NCI-H2196 treated with DMSO at 0.1 percent for 48 hours (cell line): ENCODE data around the gene GAK.

Experiments
- DNase-seq: peaks from one replicate; lab custom pipeline; 2025; ENCODE audit not compliant: unreplicated experiment; lab: John Stamatoyannopoulos, UW

GAK gene

GRCh38 chr4:892780-893179 lies 39.3 kb downstream of the GAK start:
- no peak for DNase-seq

- no peak for DNase-seq
Observed at GRCh38 chr4:891747-892146, 40.4 kb downstream of the GAK start.

GRCh38 chr4:890036-890695 lies 42.0 kb downstream of the GAK start:
- DNase-seq: no peak

- no peak for DNase-seq
Observed at GRCh38 chr4:889516-889915, 42.6 kb downstream of the GAK start.

DNA sequence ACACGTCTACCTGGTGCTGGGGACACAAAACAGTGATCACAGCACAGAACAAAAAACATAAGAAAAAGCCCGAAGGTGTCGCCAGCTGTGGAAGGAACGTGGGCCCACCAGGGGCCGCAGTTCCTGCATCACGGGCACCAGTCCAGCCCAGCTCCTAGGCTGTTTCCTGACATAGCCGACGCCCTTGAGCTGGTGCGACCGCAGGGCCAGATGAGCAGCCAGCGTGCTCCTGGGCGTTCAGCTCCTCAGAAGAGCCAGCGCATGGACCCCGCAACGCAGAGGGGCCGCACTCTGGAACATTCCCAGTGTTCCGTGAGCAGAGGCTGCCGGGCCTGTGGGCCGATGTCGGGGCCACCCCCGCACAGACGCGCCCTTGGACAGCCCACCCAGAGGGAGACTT lies 44.1 kb downstream of the GAK start:
- DNase-seq: no peak

DNA sequence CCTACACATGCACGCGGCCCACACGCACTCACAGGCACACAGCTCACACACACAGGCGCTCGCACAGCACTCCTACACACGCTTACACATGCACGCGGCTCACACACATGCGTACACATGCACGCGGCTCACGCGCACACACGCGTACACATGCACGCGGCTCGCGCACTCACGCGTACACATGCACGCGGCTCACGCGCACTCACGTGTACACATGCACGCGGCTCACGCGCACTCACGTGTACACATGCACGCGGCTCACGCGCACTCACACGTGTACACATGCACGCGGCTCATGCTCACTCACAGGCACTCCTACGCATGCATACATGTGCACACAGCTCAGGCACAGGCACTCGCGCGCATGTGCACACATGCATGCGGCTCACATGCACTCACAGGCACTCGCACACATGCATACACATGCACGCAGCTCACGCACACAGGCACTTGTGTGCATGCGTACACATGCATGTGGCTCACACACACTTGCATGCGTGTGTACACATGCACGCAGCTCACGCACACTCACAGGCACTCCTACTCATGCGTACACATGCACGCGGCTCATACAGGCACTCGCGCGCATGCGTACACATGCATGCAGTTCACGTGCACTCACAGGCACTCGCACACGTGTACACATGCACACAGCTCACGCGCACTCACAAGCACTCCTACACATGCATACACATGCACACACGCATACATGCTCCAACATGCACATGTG lies 44.9 kb downstream of the GAK start:
- no peak for DNase-seq

- no peak for DNase-seq
Observed at GRCh38 chr4:886244-886643, 45.9 kb downstream of the GAK start.

- DNase-seq: no peak
Observed at GRCh38 chr4:885353-885752, 46.8 kb downstream of the GAK start.

DNA sequence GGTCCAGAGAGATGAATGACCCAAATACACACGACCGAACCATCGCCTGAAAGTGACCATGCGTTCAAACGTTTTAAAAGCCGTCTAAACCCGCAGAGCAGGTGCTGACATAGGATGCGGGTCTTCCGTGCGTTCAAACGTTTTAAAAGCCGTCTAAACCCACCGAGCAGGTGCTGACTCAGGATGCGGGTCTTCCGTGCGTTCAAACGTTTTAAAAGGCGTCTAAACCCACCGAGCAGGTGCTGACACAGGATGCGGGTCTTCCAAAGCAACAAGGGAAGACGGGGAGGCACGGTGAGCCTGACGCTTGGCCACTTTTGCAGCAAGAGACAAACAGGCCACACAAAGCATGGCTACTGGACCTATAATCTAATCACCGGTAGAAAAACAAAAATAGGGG lies 47.2 kb downstream of the GAK start:
- no peak for DNase-seq

DNA sequence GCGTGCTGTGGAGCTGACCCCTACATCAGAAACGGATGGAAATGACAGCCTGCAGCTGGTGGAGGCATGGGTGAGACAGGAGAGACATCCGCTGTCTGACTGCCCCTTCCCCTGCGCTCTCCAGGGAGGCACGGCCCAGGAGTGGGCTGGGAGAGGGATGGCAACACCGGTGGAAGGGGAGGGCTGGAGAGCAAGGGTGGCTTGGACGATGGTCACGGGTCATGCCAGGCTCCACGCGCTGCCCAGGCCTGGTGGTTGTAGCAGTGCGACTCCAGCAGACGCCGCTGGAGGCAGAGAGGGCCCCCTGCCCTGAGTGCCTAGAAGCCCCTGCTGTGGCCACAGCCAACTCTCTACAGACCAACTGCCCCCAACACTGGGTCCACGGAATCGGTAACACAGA lies 47.9 kb downstream of the GAK start:
- DNase-seq: no peak

GRCh38 chr4:883377-884095 lies 48.6 kb downstream of the GAK start:
- DNase-seq: no peak

- DNase-seq: no peak
Observed at GRCh38 chr4:882646-883045, 49.5 kb downstream of the GAK start.

DNA sequence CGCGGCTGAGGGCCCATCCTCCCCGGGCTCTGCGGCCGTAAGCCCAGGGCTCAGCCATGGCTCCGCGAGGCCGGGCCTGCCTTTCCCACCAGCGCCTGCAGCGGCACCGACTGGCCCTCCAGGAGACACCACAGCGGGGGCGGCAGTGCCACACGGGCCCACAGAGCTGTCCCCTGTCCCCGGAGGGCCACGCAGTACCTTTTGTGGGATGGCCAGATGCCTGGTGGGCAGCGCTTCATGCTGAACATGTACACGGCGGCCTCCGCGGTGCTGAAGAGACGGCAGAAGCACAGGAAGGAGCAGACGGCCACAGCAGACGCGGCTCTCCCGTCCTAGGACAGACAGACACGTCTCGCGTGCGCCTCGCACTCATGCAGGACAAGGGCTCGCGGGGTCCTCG lies 50.4 kb downstream of the GAK start:
- no peak for DNase-seq

DNA sequence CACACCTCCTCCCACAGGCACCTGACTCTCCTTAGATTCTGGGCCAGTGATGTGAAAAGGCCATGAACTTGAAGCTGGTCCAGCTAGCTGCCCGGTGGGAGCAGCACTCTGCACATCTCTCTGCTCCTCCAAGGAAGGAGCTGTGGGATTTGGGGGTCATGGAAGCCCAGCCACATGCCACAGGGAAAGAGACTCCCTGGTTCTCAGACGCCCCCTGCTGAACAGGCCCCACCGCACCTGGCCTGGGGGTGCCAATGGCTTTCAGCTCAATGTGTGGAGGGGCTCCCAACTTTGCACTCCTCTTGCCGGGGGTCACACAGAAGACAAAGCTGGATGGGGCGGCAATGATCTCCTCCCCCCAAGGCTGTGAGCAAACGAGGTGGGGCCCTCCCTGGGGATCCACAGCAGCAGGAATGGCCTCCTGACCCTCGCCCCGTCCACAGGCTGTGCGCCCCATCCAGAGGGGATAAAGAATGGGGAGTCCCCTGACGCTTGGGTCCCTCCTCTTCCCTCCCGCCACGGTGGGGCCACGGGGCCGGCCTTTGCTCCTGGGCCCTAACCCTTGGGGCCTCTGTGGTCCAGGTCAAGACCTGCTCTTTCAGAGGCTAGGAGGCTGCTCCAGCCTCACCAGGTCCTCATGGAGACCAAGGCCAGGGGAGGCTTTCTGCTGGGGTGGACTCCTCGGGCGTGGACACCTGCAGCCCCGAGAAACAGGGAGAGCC lies 51.3 kb downstream of the GAK start:
- DNase-seq: no peak

DNA sequence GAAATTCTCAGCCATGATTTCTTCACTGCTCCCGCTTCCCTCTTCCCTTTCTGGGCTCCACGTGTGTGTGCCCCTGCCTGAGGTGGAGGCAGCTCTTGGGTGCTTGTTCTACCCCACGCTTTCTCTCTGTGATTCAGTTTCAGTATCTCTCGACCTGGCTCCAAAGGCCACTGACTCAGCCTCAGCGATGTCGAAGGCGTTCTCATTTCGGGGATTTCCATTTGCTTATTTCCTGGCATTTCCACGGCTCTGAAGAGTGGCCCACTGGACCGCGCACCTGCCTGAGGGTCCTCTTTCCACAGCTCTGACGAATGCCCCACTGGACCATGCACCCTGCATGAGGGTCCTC lies 52.4 kb downstream of the GAK start:
- DNase-seq: no peak

DNA sequence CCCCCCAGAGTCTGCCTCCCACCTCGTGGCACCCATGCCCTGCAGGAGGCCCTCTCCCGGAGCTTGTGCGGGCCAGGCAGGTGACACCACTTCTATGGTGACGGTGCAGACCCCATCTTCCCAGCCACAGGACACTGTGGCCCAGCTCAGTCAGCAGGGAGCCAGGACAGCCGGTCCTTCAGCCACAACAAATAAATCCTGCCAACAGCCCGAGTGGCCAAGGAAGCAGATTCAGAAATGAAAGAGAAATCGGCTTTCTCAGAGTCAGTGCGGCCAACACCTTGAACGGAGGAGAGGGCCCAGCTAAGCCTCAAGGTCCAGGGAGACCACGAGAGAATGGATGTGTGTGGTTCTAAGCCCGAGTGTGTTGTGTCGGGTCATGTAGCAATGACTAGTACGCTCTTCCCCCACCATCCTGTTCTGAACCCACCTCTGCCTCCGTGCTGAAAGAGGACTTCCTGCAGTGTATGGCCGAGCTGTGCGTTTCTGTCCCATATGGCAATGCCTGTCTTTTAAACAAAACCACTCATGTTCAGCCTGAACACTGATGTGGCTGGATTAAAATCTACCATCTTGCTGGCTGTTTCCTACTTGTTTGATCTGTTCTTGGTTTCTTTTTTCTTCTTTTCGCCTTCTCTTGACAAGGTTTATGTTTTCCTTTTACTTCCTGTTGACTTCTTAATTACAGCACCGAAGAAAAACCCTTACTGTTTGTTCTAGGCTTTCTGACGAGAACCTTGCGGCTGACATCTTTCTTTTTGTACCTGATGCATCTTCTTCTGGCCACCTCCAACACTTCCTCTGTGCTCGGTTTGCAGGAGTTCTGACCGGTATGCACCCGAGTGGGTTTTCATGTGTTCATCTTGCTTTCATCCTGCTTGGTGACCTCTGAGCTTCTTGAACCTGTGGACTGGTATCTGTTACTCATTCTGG lies 53.1 kb downstream of the GAK start:
- DNase-seq: no peak

DNA sequence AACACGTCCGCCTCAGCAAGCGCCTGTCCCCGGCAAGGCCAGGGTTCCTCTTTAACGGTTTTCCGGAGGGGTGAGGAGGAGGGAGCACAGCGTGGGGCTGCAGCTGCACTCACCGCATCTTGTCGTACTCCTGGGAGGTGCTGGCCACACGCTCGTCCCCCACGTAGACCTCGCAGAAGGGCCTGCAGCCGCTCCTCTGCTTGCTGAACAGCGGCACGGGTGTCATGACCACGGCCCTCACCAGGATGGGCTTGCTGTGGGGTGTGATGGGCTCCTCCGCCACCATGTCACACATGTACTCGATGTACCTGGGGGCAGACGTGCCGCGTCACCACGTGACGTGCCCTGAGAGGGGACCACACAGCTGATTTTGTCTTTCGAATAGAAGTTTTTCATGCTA lies 54.6 kb downstream of the GAK start:
- DNase-seq: no peak

- DNase-seq: no peak
Observed at GRCh38 chr4:876780-877179, 55.3 kb downstream of the GAK start.

- DNase-seq: no peak
Observed at GRCh38 chr4:875818-876423, 56.2 kb downstream of the GAK start.
